ENCODE data around the gene PLD1. TPM values are rescaled to one million over a fixed set of nuclear protein-coding genes. Genes with fewer than 3 reads are reported as not detected.

PLD1 gene
- total RNA-seq, 4 donors from 2014 or later, result 7.0 to 17.1 (median 13.6) TPM

GRCh38 chr3:171845481-171846284 is 35.4 kb upstream of the PLD1 start:
- WGBS, 2 donors (ENCODE audit: low coverage in 1 of 2), result 62 to 67% methylated on average over 2 to 3 of the region's 3 CpGs
- H3K27ac ChIP-seq, result no peak overlapping the region
- H3K36me3 ChIP-seq, result no peaks in the 10 kb centered on the region
- H3K27me3 ChIP-seq, result no peaks in the 10 kb centered on the region
- H3K4me3 ChIP-seq, result no peak overlapping the region
- TF ChIP-seq, protein P1, sequence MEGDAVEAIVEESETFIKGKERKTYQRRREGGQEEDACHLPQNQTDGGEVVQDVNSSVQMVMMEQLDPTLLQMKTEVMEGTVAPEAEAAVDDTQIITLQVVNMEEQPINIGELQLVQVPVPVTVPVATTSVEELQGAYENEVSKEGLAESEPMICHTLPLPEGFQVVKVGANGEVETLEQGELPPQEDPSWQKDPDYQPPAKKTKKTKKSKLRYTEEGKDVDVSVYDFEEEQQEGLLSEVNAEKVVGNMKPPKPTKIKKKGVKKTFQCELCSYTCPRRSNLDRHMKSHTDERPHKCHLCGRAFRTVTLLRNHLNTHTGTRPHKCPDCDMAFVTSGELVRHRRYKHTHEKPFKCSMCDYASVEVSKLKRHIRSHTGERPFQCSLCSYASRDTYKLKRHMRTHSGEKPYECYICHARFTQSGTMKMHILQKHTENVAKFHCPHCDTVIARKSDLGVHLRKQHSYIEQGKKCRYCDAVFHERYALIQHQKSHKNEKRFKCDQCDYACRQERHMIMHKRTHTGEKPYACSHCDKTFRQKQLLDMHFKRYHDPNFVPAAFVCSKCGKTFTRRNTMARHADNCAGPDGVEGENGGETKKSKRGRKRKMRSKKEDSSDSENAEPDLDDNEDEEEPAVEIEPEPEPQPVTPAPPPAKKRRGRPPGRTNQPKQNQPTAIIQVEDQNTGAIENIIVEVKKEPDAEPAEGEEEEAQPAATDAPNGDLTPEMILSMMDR (IDR thresholded peaks at IDR 0.05), result no peak
- TF ChIP-seq POLR2AphosphoS5 (IDR thresholded peaks at IDR 0.05), result no peak
- TF ChIP-seq POLR2A (IDR thresholded peaks at IDR 0.05), result no peak
- TF ChIP-seq EP300 (IDR thresholded peaks at IDR 0.05), result no peak
- no peak for ATAC-seq
- no peaks in the 10 kb centered on the region for H3K9me3 ChIP-seq
- H3K4me1 ChIP-seq, result peaks cover 3 to 25% (median 3%) of the 10 kb centered on the region in 3 donors

GRCh38 chr3:171844873-171845272 is 34.6 kb upstream of the PLD1 start:
- TF ChIP-seq EP300 (IDR thresholded peaks at IDR 0.05) (no peak), POLR2AphosphoS5 (IDR thresholded peaks at IDR 0.05) (no peak), POLR2A (IDR thresholded peaks at IDR 0.05) (no peak)
- TF ChIP-seq, protein P1 (IDR thresholded peaks at IDR 0.05), result no peak
- Histone ChIP-seq H3K36me3 (no peaks in the 10 kb centered on the region), H3K27ac (no peak overlapping the region), H3K27me3 (no peaks in the 10 kb centered on the region), H3K4me3 (no peak overlapping the region), H3K9me3 (no peaks in the 10 kb centered on the region), H3K4me1 (peaks cover 3 to 20% (median 3%) of the 10 kb centered on the region in 3 donors)
- 90 to 100% methylated on average over 2 of the region's 2 CpGs for WGBS, 2 donors (ENCODE audit: low coverage in 1 of 2)
- no peak for ATAC-seq

DNA sequence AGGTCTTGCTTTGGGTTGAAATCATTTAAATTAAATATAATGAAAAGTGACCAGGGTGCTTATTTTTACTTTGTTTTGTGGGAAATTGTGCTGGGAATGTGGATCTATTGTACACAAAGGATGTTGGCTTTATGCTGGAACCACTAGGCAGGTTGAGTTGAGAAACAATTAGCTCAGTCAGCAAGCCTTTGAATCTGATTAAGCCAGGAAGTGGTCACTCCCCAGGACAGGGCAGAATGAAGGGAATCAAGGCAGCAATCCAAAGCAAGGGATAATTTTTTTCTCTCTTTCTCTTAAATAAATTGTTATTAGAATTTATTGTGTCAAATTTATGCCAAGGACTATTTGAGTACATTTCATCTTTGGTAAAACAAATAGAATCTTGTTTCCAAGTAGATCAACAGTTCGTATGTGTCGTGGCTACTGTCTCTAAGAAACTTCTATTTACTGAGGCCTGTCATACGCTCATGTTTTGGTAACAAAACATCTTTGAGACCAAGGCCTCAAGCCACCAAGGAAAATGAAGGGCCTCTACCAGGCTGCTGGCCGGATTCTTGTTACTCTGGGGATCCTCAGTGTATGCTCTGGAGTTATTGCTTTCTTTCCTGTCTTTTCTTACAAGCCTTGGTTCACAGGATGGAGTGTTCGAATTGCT is 32.7 kb upstream of the PLD1 start, which contains the start of gene TMEM212:
Gene TMEM212, plus strand, starts transcription at position 486 of the 655 bp plus-strand sequence. Its CDS starts 35 bp downstream, at position 521.
- H3K27me3 ChIP-seq, result no peaks in the 10 kb centered on the region
- H3K4me1 ChIP-seq, result peaks cover 3 to 33% (median 3%) of the 10 kb centered on the region in 3 donors
- H3K36me3 ChIP-seq, result no peaks in the 10 kb centered on the region
- TF ChIP-seq EP300 (IDR thresholded peaks at IDR 0.05), result no peak
- TF ChIP-seq, protein P1 (IDR thresholded peaks at IDR 0.05), result no peak
- no peak for TF ChIP-seq POLR2A (IDR thresholded peaks at IDR 0.05)
- TF ChIP-seq POLR2AphosphoS5 (IDR thresholded peaks at IDR 0.05), result no peak
- no peak for ATAC-seq
- H3K9me3 ChIP-seq, result no peaks in the 10 kb centered on the region
- peak within 1 kb of the TSS; percentile 53 to 76 (median 62) for H3K27ac ChIP-seq
- H3K4me3 ChIP-seq, result no peak within 1 kb of the TSS
- WGBS, 2 donors (ENCODE audit: low coverage in 1 of 2), result 16 to 21% methylated on average over 5 of the region's 5 CpGs

- ATAC-seq, result no peak
- 56 to 91% methylated on average over 1 of the region's 1 CpG for WGBS, 2 donors (ENCODE audit: low coverage in 1 of 2)
- no peaks in the 10 kb centered on the region for H3K36me3 ChIP-seq
These were observed 31.3 kb upstream of the PLD1 start for GRCh38 chr3:171841620-171842000.

More at GRCh38 chr3:171841620-171842000, 31.3 kb upstream of the PLD1 start:
- Histone ChIP-seq H3K4me1 (peaks cover 3 to 42% (median 3%) of the 10 kb centered on the region in 3 donors), H3K4me3 (no peak overlapping the region), H3K27me3 (no peaks in the 10 kb centered on the region), H3K9me3 (no peaks in the 10 kb centered on the region), H3K27ac (no peak overlapping the region)
- TF ChIP-seq POLR2A (IDR thresholded peaks at IDR 0.05), result no peak
- no peak for TF ChIP-seq EP300 (IDR thresholded peaks at IDR 0.05)
- no peak for TF ChIP-seq POLR2AphosphoS5 (IDR thresholded peaks at IDR 0.05)
- TF ChIP-seq, protein P1 (IDR thresholded peaks at IDR 0.05), result no peak

All from gastroesophageal sphincter (tissue), 4 donors.